CMK (cell line): Measurements from ENCODE around the gene PRKD3.

Experiments used
- DNase-seq: peaks from one replicate; pipeline ENCODE4 v3.0.0-alpha.2; 2010; ENCODE audit warnings: low read depth

The PRKD3 gene

GRCh38 chr2:37343537-37344434, 19.2 kb upstream of the PRKD3 start:
- no peak for DNase-seq

GRCh38 chr2:37342591-37343220, 18.1 kb upstream of the PRKD3 start:
- peak; percentile 74 for DNase-seq

GRCh38 chr2:37340637-37341036, 16.0 kb upstream of the PRKD3 start:
- no peak for DNase-seq

- DNase-seq = no peak
Measured at GRCh38 chr2:37338933-37339332, 14.3 kb upstream of the PRKD3 start.

GRCh38 chr2:37337620-37338280, 13.1 kb upstream of the PRKD3 start:
- no peak for DNase-seq

- no peak for DNase-seq
Measured at GRCh38 chr2:37335604-37336003, 11.0 kb upstream of the PRKD3 start.

GRCh38 chr2:37333256-37333655, 8.6 kb upstream of the PRKD3 start:
- DNase-seq = no peak

- DNase-seq = no peak
Measured at GRCh38 chr2:37332560-37332959, 7.9 kb upstream of the PRKD3 start.

GRCh38 chr2:37330681-37331080, 6.0 kb upstream of the PRKD3 start:
- no peak for DNase-seq

- no peak for DNase-seq
Measured at GRCh38 chr2:37326866-37327634, 2.4 kb upstream of the PRKD3 start.

GRCh38 chr2:37326285-37326684, 1.7 kb upstream of the PRKD3 start:
- no peak for DNase-seq

GRCh38 chr2:37325625-37326071, 1.0 kb upstream of the PRKD3 start:
- DNase-seq = no peak

GRCh38 chr2:37324536-37324785, 172 bp downstream of the PRKD3 start:
- DNase-seq = peak; percentile 61

- no peak for DNase-seq
Measured at GRCh38 chr2:37323781-37324535, 675 bp downstream of the PRKD3 start.

GRCh38 chr2:37323176-37323780, 1.4 kb downstream of the PRKD3 start:
- no peak for DNase-seq

GRCh38 chr2:37322368-37322767, 2.3 kb downstream of the PRKD3 start:
- no peak for DNase-seq

- no peak for DNase-seq
Measured at GRCh38 chr2:37321029-37321682, 3.5 kb downstream of the PRKD3 start.

GRCh38 chr2:37319754-37320609, 4.7 kb downstream of the PRKD3 start:
- no peak for DNase-seq

GRCh38 chr2:37318401-37318800, 6.2 kb downstream of the PRKD3 start:
- DNase-seq = no peak

GRCh38 chr2:37317746-37318145, 6.9 kb downstream of the PRKD3 start:
- DNase-seq = no peak
